HG02623 (cell line): ENCODE results near the gene NTM.
"Not testable (repeated sequence)": the region's sequence is repeated elsewhere in the genome, so short reads cannot be mapped to it uniquely, and the experiment has no call there.

Experiments
- ATAC-seq: cut with Tn5 transposase; IDR thresholded peaks from one replicate; pipeline ENCODE4 v1.9.1; 2021; ENCODE audit warnings: moderate library complexity; ENCODE audit not compliant: unreplicated experiment

NTM gene

DNA sequence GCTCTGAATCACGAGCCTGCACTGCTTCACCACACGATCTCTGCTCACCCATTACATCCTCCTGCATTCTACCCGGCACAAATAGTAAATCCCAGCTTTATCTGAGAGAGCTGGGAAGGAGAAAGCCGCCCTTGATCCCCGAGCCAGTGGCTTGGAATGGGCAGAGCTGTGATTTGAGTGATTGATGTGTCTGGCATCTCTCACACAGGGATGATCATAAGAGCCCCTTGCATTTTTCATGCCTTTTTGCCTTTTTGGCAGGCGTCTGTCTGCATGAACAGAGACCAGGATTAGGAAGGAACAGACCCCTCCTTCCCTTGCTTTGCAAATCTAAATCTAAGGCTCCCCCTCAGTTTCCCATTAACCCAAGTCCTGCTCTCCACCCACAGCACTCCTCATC lies 945.3 kb downstream of the NTM start:
- ATAC-seq = no peak

DNA sequence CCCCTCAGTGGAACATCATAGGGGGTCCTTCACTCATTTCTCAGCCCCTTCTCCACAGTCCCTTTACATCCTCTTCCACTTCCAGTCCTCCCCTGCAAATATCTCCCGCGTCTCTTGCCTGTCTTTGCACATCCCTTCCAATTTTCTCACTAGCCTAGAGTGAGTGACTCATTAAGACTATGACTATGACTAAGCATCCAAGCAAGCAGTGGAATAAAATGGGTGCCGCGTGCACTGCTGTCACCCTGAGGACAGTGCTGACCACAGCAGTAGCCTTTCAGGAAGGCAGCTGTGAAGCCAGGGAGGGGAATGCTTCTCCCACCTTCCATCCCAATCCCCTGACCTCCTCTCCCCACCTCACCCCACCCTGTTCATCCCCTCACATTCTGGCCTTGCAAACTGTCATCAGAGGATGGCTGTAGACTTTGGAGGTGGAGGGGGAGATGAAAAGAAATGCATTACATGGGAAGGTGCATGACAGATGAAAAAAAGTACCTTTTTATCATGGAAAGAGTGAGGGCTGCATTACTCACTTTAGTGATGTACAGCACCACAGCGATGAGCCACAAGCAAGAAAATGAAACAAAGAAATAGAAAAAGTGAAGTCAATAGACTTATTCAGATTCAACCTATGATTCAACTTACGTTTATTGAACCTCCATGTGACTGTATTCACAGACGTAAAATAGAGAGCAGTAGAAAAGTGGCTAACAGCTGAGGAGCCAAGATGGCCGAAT lies 948.2 kb downstream of the NTM start:
- no peak for ATAC-seq

DNA sequence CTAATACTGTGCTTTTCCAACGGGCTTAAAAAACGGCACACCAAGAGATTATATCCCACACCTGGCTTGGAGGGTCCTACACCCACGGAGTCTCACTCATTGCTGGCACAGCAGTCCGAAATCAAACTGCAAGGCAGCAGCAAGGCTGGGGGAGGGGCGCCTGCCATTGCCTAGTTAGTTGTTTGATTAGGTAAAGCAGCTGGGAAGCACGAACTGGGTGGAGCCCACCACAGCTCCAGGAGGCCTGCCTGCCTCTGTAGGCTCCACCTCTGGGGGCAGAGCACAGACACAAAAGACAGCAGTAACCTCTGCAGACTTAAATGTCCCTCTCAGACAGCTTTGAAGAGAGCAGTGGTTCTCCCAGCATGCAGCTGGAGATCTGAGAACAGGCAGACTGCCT lies 949.0 kb downstream of the NTM start:
- not testable (repeated sequence) for ATAC-seq

DNA sequence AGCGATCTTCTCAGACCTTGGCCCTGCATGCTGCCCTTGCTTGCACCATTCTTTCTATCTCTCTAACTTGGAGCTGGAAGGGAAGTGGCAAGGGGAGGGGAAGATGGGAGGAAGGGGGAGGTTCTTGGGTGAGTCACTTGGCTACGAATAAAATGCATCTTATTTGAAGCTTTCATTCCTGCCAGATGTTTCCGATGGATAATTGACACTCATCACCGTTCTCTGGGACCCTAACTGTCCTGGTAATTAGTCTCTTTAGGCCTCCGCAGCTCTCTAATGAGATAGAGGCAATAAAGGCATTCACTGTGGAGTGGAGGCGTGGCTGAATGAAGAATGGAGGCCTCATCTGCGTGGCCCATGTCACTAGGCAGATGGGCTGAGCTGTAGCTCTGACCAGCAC lies 960.1 kb downstream of the NTM start:
- no peak for ATAC-seq

DNA sequence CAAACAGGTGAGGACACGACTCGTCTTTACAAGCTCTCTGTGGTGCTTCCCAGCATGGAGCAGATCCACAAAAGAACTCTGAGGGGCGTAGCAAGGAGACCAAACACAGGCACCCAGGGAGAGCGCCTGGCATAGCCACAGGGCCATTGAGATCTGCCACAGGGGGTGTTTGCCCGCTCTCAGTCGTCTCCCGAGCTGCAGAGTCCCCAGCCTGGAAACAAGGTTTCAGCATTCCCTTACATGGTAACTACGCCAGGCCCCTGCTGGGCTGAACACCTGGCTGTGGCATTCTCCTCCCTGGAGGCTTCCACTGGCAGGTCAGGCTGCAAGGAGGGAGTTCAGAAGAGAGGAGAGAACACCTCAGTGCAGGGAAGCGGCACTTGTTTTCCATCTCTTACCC lies 962.1 kb downstream of the NTM start:
- no peak for ATAC-seq

DNA sequence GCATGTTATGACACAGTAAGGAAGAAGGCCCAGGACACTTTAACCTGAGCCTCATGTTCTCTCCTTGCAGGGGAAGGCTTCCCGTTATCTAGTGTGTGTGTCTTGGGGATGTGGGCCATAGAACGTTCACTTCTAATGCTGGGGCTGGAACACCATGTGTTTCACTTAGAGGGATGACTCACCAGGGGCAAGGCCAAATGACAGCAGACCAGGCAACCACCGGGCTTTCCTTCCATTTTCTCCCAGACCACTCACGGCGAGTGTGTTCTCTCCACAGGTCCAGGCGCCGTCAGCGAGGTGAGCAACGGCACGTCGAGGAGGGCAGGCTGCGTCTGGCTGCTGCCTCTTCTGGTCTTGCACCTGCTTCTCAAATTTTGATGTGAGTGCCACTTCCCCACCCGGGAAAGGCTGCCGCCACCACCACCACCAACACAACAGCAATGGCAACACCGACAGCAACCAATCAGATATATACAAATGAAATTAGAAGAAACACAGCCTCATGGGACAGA lies 964.4 kb downstream of the NTM start:
- ATAC-seq = no peak

DNA sequence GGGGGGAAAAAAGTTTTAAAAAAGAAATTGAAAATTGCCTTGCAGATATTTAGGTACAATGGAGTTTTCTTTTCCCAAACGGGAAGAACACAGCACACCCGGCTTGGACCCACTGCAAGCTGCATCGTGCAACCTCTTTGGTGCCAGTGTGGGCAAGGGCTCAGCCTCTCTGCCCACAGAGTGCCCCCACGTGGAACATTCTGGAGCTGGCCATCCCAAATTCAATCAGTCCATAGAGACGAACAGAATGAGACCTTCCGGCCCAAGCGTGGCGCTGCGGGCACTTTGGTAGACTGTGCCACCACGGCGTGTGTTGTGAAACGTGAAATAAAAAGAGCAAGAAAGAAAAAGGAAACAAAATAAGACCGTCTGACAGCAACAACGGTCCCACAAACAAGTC lies 964.9 kb downstream of the NTM start:
- no peak for ATAC-seq

DNA sequence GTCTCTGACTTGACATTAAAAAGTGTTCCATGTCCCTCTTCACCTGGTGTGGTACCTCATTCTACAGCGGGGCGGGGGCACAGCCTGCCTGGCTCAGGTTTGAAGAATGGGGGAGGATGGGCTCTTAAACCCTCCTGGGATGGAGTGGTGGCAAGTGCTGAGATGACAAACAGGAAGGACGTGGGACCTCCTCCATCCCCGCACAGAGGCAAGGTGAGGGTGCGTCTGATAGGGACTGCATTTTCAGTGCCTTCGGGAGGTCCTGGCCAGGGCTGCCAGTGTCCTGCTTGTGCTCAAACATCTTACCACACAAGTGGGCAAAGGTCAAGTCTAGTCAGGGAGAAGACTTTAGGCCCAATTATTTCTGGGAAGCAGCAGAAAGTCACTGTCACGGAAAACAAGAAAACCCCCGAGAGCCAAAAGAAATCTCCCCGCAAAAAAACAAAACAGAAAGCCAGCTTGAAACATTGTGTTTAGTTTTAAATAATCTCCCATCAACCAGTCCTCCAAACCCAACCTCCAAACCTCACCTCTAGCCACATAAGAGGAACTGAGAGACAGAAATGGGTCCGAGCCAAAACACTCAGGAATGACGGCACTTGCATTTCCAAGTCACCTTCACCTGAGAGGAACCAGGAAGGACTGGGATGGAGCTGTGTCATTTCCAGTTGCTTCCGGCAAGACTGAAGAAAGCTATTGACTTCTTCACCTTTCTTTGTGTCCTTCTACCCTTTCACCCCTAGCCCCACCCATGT lies 966.5 kb downstream of the NTM start:
- no peak for ATAC-seq

DNA sequence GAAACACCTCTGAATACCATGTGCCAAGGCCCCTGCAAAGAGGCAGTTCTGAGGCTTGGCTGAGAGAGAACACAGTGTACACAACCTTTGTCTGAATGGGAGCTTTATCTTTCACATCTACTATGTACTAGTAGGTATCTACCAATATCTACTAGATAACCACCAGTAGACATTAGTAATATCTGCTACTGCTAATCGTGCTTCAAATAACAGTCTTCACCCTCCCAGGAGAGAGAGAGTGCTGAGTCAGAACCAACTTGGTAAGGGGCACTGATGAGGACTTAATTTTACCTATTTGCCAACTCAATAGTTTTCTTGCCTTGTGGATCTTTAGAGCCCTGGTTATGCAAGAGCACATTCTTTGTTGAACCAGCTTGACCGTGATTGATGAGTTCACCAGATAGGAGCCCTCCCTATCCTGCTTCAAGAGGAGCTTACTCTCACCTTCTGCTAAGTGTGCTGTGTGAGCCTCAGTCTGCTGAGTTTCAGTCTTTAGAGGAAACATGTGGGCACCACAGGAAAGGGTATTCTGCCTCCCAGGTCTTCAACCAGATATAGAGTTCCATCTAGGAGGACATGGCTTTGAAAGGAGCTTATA lies 967.5 kb downstream of the NTM start:
- no peak for ATAC-seq

DNA sequence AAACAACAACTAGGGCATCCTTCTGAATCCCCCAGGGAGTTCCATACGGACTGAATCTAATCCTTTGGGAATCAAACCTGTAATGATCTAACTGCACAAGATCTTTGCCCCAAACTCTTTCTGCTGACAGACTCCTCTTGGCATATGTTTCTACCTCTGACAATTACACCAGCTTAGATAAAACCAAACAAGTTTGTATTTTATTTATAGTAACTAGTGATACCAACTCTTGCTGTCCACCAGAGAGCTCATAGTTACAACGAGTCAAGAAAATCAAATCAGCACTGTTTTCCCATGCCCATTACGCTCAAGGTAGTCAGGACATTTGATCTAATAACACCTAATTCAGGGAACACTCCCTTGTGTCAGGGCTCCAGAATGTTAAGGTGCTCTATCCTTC lies 972.0 kb downstream of the NTM start:
- ATAC-seq = no peak

DNA sequence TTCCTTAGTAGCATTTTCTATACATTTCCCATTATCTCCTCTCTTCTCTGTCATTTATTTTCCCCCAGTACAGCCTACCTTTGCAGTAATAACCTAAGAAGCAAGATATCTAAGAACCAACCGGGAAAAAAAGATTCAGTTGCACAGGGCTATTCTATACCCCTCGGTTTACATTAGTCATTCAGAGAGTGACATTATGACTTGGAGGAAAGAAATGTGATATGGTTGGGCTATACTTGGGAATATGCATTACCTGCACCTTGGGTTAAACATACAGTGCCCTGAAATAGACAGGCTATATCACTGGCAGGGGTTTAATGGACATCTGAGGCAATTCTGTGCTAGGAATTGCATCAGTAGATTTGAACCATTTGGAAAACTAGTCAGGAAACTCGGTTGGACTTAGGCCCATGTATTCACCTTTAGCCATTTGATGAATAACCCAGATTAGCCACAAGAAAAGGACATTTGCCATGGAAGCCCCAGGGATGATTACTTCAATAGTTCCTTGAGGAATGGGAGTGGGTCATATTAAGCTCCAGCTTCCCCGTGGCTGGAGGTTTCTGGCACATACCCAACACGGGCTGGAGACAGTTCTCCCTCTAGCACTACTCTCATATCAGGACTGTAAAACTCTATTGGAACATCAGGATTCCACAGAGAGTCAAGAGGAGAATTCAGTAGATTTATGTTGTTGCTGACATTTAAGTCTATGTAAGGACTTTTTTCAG lies 973.2 kb downstream of the NTM start:
- ATAC-seq = peak; percentile 64

DNA sequence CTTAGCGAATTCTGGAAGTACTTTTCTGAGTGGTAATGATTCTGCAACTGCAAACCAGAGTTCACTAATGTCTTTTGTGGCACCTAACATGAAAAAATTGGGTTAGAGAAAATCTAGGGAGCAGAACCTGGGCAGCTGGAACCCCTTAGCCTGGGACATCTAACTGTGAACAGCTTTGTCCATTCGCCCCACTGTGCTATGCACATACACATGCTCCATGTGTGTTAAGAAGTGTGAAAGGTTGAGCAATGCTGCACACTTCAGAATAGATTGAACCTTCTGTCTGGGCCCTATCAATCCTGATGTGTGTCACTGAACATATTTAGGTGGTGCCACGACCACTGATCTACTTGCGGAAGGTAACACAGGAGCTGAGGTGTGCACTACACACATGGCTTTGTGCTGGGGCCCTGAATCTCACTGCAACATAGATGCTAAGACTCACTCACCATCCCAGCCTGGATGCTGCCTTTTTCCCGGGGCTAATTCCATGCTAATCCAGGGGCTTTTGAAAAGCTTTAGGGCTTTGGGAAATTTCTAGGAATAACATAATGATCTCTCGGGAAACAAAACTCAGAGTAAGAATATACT lies 976.2 kb downstream of the NTM start:
- no peak for ATAC-seq

DNA sequence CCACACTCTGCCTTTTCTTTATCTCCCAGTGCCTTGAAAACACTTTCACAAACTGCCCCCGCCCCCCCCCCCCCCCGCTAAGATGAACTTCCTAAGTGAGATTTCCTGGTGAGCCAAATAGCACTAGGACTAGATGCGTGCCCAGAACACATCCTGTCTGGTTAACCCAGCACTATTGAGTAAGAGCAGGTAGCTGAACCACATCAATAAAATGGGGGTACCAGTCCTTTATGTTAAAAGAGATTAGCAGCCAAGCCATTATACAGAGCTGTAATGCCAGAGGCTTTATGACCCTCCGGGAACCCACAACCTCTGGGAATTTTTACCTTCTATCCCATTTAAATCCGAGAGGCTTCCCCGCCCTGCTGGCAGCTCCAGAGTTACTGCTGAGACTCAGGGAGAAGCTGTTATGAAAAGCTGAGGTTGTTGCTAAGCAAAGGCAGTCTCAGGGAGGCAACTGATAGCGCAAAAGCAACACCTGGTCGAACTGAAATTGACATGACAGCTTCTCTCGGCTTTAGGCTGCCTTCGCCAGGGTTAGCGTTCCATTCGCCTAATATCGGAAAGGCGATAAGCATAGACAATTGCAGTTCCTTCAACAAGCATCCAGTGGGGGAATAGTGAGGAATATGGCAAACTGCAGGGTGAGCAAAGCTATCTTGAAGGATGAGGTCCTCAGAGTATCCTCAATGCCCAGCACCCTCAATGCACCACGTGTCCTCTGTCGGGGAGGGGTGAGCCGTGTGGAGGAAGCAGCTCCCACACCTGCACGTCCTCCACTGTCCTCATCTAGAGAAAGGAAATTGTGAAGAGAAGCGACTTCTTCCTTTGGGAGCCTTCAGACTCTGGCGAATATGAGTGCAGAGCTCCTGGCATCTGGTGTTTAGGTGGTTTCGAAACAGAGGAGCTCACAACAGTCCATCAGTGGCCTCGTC lies 977.0 kb downstream of the NTM start:
- ATAC-seq = no peak

DNA sequence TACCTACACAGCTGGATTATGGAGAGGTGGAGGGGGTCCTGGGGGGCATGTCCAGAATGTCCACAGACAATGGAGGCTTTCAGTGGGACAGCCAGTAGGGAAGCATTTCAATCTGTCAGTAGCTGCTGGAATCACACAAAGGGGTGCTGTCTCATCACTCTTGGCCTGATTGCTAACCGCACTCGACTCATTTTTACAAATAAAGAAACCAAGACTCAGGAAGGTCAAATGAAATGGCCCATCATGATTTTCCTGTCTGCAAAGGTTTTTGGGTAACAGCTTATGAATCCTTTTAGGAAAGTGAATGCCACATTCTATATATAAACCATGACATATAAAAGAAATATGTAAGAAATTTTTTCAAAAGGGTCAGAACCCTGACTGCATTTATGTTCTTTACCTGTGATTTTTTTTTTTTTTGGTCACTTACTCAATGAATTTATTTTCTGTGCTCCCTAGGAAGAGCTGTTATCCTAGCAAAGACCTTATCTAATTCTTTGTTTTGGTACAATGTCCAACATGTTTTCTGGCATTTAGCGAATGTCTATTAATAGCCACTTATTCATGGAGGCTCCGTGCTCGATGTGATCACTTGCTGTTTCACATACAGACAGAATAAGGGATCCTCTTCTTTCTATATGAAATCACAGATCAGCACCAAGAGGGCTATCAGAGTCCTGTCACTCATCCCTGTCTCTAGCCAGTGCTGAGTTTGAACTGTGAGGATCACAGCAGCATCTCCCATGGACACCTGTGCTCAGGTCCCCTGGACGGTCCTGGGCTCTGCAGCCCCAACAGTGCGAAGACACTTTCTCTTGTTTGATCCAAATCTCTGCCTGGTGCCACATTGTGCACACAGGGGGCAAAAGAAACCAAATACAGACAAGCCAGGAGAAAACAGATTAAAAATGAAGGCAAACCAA lies 979.7 kb downstream of the NTM start:
- ATAC-seq = no peak

DNA sequence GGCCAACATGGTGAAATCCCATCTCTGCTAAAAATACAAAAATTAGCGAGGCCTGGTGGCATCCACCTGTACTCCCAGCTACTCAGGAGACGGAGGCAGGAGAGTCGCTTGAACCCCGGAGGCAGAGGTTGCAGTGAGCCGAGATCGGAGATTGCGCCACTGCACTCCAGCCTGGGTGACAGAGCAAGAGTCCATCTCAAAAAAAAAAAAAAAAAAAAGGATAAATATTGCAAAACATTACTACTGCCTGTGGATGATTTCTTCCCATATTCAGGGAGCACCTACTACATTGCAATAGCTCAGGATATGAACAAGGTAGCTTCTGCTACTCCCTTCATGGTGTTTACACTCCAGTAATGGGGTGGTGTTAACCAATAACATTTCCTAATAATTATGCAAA lies 980.6 kb downstream of the NTM start:
- ATAC-seq = no peak

DNA sequence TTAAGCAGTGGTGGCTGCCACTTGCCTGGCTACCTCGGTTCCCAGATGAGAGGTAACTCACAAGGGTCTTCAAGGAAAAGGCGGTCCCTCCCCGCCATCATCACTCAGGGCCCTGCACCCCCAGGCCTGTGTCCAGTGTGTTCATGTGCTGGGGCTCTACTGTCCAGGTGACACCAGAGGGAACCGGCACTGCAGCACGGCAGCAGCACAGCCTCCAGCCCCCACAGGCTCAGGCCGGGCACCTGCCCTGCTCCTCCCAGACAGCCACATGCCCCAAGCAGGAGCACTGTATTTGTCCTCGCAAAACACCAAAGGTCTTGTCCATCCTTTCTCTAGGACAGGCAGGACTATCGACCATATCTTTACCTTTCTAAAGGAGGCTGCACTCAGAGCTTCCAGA lies 982.1 kb downstream of the NTM start:
- ATAC-seq = no peak

DNA sequence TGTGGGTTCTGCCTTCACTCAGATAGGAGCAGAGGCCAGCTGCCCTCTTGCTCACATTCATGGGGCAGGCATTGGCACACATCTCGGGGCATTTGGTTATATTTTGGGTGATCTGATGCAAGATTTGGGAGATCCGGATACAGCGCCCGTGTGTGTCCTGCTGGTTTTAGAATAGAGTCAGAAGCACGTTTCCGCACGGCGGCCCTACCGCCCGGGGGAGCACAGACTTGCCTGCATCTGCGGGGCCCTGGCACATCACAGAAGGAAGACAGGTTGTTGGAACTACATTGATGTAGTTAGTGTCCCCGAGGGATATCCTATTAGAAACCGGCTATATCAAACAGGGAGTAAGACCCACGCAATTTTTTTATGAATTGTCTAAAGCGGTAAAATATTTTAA lies 982.8 kb downstream of the NTM start:
- ATAC-seq = no peak

DNA sequence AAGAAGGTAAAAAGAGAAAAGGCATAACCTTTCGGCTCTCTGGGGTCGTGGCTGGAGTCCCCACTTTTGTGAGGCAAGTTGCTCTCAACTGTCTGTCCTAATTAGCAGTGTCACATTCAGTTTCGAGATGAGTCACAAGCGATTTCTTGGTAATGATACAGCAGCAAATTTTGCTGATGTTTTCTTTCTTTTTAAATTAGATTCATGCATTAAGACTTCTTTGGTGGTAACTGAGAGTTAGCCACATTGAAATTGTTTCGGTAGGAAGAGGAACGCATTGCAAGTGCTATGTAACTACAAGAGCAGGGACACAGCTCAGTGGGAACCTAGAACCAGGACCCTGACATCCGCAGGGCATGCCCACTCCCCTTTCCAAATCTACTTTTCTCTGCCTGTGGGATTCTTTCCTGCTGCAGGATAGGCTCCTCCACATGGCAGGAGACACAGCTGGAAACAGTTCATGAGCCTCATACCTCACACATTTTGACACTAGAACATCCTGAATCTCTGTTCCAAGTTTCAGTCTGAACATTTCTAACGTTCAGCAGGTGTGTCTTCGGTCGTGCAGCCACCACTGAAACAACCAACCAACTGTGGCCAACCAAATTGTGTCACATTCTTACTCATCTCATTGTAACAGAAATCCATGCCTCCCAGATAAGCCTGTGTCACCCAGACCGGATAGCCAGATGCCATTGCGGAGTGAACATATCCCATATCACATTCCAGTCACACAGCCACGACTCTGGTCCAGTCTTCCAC lies 987.6 kb downstream of the NTM start:
- peak; percentile 64 for ATAC-seq
